NCI-H2227 treated with DMSO at 0.1 percent for 48 hours (cell line): ENCODE measurements around the gene ERC2.

Experiments used
- DNase-seq: peaks from one replicate; lab custom pipeline; 2025; lab: John Stamatoyannopoulos, UW

ERC2 gene

DNA sequence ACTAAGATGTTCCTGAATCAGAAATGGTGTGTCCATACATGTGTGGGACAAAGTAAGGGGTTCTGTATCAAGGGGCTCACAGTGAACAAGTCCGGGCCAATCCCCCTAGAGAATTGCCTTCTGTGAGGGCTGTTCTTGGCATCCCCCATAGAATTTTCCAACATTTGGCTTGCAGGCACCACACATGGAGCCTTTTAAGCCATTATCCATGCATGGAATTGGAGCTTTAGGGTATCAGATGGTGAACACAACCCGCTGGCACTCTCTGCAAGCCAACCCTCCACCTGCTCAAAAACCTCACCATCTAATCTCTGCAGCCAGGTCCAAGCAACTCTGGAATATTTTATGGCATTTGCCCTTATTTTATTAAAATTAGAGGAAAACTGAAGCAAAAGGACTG lies 278.7 kb downstream of the ERC2 start:
- DNase-seq = no peak

DNA sequence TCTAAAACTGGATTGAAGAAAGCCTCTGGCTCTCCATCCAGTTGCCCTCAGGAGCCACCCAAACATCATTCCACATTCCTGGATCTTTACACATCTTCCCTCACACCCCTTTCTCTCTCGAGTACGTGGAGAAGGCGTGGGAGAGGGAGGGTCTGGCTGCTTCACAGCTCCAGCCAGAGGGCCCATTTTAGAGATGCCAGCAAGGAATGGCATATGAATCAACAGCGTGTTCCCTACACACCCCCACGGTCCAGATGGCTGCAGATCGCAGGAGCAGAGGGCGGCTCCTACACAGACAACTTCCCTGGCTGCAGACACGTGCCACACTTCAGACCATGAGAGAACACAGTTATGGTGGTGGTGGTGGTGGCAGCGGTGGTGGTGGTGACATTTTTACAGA lies 280.1 kb downstream of the ERC2 start:
- DNase-seq = no peak

DNA sequence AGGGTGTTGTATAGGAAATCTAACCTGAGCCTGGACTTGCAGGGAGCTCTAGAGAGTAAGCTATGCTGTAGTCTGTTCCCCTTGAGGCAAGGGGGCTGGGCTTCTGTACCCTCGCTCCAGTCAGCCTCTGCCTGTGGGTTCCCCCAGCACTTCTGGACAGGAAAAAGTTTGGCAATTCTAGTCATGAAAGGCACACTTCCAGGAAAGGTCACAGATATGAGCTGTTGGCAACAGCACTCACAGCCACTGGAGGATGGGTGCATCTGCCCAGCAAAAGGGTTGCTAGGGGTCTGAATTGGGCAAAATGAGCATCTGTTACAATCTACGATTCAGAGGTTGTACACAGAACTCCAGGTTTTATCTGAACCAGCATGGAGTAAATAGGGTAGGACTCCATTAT lies 281.2 kb downstream of the ERC2 start:
- no peak for DNase-seq

DNA sequence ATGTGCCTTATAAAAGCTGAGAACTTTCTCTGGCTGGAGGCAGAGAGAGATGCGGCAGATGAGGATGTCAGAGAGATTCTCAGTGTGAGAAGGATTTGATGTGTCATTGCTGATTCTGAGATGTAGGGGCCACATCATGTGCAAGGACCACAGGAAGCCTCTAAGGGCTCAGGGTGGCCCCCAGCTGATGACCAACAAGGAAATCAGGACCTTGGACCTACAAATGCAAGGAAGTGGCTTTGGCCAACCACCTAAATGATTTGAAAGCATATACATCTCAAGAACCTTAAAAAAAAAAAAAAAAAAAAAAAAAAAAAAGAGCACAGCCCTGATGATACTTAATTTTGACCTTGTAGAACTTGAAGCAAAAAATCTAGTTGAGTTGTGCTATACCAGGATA lies 282.4 kb downstream of the ERC2 start:
- DNase-seq = no peak

DNA sequence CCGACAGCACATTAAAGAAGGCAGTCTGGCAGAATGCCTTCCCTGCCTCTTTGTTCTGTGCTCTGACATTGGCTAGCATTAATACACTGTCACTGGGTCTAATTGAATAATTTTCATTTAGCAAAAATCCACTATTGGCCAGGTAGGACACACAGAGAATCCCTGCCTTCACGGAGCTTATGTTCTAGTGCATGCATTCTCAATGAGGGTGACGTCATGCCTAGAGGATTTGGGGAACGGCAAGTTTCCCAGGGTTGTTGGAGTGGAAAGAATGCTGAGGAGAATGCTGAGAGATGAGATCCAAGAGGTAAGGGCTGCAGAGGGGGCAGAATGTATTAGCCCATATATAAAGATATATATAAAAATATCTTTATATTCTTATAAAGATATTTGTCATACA lies 284.7 kb downstream of the ERC2 start:
- no peak for DNase-seq

DNA sequence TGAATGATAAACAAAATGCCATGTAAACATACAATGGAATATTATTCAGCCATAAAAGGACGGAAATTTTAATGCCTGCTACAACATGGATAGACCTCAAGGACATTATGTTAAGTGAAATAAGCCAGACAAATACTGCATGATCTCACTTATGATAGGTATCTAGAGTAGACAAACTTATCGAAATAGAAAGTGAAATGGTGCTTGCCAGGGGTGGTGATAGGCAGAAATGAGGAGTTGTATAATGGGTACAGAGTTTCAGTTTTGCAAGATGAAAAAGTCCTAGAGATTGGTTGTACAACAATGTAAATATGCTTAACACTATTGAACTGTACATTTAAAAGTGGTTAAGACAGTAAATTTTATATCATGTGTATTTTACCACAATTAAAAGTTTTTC lies 287.8 kb downstream of the ERC2 start:
- DNase-seq = no peak

DNA sequence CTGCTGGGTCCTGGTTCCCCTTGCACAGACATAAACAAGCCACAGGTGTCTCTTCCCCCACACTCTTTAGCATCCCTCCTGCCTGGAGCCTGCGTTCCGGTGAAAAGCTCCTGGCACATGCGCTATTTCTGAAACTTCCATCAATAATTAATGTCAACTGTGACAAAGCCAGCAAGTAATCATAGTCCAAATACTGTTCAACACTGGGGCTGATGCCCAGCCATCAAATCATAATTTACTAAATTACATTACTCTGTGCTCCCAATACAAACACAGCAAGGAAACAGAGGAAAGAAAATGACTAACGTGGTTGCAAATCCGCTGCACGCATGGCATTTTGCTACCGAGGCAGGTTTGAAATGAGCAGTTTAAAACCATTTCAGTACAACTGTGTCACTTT lies 294.7 kb downstream of the ERC2 start:
- DNase-seq = no peak

DNA sequence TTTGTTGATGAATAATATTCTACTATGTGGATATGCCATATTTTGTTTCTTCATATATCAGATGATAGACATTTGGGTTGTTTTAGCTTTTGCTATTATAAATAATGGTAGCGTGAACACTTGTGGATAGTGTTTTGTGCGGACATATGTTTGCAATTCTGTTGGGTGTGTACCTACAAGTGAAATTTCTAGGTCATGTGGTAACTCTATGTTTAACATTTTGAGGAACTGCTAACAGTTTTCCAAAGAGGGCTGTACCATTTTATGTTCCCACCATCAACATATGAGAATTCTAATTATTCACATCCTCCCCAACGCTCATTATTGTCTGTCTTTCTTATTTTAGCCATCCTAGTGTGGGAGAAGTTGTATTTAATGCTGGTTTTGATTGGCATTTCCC lies 303.8 kb downstream of the ERC2 start:
- no peak for DNase-seq

DNA sequence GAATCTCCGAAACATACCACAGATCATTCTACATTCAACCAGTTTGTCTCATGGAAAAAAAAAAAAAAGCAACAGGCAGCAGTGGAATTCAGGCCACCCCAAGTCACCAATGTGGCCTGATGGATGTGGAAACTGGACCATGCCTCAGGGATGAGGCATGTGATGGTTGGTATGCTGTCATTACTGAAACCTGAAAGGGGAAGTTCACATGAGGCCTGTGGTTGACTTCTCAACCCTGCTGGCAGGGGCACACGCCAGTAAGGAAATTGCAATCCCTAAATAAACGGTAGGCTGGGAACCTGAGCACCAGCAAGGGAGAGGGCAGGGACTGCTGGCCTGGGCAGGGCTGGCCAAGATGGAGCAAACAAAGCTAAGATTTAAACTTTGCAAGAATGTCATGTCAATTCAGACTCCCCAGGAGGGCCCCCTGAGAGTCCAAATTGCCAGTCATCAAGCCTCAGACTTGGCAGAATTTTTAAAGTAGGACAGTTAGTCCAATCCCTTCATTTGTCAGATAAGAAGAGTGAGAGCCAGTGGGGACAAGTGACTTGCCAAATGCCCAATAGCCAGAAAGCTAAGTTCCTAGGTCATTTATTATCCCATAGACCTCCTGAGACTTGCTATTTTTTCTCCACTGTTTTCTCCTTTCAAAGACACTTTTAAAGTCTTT lies 310.4 kb downstream of the ERC2 start:
- no peak for DNase-seq

DNA sequence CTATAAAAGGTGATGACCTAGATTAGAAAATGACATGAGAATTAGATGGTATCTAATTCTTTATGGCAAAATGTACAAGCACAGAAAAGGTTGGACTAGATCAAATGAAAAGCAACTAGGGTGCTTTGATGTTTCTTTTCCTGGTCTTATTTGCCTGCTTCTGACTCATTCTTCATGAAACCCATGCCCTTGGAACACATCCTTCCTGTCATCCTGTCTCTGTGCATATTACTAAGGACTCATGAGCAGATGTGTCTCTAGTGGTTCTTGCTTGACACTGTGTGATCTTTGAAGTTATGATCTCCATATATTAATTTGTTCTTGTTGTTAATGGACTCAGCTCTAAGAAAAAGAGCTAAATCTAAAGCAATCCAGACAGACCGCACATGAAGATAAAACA lies 314.0 kb downstream of the ERC2 start:
- DNase-seq = no peak

DNA sequence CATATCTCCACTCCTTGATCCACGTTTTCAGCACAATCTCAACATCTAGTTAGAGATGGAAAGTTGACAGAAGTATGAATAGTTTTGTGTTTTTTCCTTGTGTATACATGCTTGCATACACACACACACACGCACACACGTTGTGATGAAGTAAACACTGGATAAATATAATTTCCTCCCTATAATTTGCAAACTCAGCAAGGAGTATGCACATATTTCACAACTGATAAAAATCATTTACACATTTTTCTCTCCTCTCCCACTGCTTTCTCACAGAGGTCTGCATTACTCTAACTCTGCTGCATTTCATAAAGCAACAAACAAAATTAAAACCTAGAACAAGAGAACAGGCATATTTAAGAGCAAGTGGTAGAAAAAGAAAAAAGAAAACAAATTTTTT lies 320.9 kb downstream of the ERC2 start:
- no peak for DNase-seq

DNA sequence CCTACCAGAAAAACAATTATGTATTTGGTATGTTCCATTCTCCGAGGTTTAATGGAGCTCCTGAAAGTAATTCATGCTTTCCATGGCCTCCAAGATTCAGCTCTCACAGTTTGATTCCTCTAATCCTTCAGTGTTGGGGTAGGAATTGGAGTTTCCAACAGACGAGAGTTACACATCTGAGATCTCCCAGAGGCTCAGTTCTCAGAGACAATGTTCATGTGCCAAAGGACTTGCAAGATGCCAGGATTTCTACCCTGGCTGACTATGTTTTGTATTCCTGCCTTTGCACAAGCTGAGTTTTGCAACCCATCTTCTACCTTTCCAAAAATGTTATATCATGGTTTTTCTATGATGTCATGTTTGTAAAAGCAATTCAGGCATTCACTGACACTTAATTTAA lies 322.9 kb downstream of the ERC2 start:
- DNase-seq = no peak

DNA sequence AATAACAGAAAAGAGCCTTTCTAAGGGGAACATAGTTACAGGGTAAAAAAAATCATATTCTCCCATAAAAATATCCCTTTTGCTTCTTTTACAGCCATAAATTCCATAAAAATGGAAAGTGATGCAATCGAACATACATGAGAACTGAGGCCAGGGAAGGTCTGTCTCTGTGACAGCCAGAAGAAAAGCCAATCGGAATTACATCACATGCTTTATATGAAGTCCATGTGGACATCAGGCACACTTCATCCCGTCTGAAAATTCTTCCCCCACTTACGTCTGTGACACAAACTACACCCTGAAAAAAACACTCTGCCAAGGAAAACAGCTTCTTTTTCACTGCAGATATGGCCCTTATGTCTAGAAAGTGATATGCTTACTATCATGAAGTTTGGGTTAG lies 323.5 kb downstream of the ERC2 start:
- DNase-seq = no peak

DNA sequence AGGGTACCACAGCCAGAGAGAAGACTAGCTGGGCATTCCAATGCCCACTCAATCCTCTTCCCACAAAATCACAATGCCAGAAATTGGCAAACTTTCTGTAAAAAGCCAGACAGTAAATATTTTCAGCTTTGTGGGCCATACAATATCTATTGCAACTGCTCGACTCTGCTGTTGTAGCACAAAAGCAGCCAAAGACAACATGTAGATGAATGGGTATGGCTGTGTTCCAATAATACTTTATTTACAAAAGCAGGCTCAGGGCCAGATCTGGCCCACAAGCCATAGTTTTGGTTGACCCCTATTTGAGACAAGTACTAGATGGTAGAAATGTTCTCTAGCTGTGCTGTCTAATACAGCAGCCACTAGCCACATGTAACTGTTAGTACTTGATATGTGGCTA lies 330.9 kb downstream of the ERC2 start:
- no peak for DNase-seq

DNA sequence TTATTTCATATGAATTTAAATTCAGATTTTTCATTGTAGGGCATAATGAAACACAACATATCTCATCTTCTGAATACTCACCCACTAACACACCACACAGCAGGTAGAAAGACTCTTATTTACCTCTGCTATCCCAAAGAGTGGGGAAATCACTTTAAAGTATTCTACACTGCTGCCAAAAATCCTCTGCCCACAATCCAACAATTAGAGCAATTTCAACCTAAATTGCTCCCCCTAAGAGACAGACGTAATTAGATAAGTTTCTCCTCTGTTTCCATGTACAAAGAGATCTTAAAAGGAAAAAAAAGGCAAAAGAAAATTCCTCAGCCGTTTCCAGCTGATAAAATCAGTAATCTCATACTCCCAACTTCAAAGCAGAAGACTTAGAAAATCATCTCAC lies 331.8 kb downstream of the ERC2 start:
- no peak for DNase-seq

DNA sequence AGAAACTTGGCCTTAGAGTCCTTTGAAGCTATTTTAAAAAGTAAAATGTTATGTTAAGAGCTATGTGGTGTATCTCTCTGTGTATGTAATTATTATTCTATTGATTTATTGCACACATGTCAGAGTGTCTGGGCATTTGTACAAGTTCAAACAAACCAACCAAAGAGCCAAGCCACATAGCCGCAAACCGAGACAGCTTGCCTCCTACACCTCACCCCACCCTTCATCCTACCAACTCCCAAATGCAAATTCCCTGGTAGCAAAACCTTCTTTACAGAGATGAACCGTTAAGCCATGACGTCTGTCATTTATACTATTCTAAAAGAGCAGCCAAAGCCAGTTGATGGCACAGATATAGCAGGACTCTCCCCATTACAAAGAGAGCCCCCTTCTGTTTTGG lies 332.3 kb downstream of the ERC2 start:
- DNase-seq = no peak

DNA sequence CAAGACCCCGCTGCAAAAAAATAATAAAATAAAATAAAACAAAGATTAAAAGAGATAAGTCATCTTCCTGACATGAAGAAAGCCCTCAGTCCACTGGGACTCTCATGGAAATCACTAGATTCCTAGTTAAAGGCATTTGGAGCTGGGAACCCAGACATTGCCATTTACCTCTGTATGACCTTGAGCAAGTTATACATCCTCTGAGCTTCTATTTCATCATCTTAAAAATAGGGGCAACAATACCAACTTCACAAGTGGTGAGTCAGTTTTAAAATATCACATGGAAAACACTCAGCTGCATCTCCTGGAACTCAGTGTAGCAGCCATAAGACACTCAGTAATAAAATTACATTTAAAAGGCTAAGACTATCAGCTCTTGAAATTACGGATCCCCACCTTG lies 334.8 kb downstream of the ERC2 start:
- DNase-seq = no peak

DNA sequence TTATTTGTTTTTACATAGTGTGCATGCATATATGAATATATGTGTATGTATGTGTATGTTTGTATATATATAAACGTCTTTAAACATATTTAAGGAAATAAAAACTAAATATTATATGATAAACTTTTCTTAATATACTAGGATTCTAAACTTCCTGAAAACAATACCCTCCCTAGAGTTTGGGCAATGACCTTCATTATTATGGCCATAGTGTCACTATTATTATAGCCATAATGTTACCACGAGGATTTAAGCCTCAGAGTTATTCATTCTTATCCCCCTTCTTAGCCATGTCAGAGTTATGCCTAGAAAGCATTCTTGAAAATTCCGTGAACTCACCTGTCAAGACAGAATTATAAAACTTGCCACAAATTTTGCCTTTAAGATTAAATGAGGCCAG lies 335.5 kb downstream of the ERC2 start:
- DNase-seq = no peak

DNA sequence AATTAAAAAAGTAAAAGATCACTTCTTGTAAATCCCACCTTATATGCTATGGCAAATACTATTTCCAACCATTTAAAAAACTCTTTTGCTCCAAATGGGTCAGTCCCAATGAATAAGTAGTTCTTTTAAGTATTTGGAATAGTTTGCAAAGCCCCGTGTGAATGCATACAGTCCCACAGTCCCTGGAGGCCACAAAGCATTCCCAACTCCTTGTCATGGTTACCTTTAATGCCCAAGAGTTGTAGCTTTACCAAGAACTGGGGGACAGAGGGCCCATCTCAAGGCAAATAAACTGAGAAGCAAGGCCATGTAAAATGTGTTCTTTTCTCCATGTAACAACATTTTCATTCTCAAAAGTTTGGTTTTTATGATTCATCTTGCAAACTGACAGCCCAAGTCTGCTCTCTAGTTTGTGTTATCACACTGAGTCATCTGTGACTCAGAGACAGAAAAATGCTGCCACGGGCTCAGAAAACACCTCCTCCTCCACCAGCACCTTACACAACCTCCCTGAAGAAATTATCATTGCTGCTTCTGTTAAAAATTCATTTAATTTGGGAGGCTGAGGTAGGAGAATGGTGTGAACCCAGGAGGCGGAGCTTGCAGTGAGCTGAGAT lies 336.2 kb downstream of the ERC2 start:
- DNase-seq = no peak

DNA sequence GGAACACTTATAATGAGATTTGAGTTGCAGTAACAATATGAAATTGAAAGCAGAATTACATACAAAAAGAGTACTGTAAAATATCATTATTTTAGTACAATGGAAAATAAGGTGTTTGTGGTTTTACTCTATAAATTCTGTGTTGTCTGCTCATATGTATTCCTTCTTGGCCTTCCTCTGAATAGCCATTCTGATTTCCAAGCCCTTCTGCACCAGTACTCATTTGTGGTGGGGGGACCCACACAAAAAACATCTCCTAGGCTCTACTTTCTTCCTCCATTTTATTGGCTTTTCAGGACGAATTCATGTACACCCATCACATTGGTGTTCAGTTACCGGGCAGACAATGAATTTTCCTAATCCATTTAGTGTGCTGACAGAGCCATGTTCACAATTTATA lies 338.2 kb downstream of the ERC2 start:
- DNase-seq = no peak

DNA sequence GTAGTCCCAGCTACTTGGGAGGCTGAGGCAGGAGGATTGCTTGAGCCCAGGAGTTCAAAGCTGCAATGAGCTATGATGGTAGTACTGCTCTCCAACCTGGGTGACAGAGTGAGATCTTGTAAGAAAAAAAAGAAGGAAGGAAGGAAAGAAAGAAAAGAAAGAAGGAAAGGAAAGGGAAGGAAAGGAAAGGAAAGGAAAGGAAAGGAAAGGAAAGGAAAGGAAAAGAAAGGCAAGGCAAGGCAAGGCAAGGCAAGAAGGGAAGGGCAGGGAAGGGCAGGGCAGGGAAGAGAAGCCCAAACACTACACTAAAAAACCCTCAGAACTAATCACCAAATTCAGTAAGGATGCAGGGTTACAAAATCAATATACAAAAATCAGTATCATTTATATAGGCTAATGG lies 341.6 kb downstream of the ERC2 start:
- DNase-seq = no peak

DNA sequence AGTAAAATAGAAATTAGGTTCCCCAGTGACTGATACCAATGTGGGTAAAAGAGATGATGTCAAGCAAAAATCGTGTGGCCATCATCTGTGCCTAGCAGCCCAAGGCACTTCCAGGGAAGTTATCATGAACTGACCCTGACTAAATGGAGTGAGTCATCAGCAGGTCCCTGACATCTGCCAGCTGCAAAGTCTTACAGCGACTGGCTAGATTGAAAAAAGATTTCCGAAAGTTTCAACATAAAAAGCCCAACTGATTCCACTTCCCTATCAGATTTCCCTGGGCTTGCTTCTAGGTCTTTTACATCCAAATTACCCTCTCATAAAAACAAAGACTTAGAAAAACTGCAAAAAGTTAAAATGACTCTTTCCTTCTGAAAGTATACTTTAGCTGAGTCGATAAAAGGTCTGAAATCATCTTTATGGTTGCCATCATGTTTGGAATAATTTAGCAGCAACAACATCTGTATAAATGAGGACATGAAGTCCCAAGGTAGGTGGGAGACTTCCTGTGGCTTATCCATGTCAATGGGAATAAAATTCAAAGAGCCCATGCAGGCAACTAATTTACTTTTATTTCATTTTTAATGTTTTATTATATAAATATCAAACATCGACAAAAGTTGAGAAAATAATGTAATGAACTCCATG lies 342.8 kb downstream of the ERC2 start:
- no peak for DNase-seq

DNA sequence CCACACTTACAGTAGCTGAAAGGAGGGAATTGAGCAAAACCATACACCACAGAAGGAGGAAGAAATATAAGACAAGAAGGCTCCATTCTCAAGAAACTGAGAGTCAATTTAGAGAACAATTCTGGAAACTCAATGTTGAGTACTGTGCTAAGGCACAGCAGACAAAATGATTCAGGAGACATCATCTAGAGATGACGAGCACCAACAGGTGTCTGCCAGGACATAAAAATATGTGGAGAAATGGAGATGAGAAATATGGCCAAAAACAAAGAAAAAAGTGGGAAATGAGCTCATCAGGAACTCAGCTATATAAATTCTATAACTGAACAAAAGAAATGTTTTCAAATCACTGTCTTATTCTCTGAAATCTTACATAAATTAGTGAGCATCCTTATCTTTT lies 343.7 kb downstream of the ERC2 start:
- no peak for DNase-seq

DNA sequence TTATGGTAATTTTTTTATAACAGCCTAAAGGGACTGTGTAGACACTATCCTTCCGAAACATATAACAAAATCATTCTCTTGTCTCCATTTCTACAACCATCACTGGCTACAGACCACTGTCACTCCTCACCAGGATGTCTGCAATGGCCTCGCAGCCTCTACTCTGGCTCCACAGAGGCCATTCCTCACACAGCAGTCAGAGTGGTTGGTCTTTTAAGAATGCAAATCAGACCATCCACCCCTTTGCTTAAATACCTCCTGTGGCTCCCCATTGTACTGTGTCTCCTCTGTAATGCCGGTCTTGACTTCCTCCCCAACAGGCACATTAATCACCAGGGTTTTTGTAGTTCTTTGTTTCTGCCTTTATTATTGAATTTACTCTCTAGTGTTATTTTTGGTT lies 344.8 kb downstream of the ERC2 start:
- no peak for DNase-seq
